Activated CD4-positive, alpha-beta memory T cell treated with anti-CD3 and anti-CD28 coated beads for 36 hours (primary cell): ENCODE data around the gene DENND2C. TPM values are rescaled to one million over a fixed set of nuclear protein-coding genes. Genes with fewer than 3 reads are reported as not detected.

Experiments
- CTCF ChIA-PET: fragments of 350-600 bp; sonication (Branson Sonifier 250); formaldehyde crosslinking; loops from one replicate; lab custom pipeline; 2021; ENCODE audit warnings: antibody characterized with exemption, inconsistent platforms; lab: Charles Lee
- POLR2A ChIA-PET: fragments of 350-600 bp; sonication (Branson Sonifier 250); formaldehyde crosslinking; loops from one replicate; lab custom pipeline; 2021; ENCODE audit warnings: antibody characterized with exemption; lab: Charles Lee
- DNase-seq: peaks from one replicate; pipeline ENCODE4 v3.0.0-alpha.2; 2020
- H3K27ac Mint-ChIP-seq: one replicate; pipeline ENCODE4 v1.8.0; 2021; ENCODE audit warnings: mixed read lengths
- H3K27me3 Mint-ChIP-seq: one replicate; pipeline ENCODE4 v1.8.0; 2021; ENCODE audit warnings: mixed read lengths
- H3K36me3 Mint-ChIP-seq: one replicate; pipeline ENCODE4 v1.8.0; 2021; ENCODE audit warnings: mixed read lengths
- H3K4me1 Mint-ChIP-seq: one replicate; pipeline ENCODE4 v1.8.0; 2021; ENCODE audit warnings: low read depth, mixed read lengths
- H3K4me3 Mint-ChIP-seq: one replicate; pipeline ENCODE4 v1.8.0; 2021; ENCODE audit warnings: mild to moderate bottlenecking, mixed read lengths
- H3K9me3 Mint-ChIP-seq: one replicate; pipeline ENCODE4 v1.8.0; 2021; ENCODE audit warnings: mixed read lengths
- intact Hi-C: fragments of 100-400 bp; cut with micrococcal nuclease; formaldehyde crosslinking; loops from one replicate; pipeline ENCODE4 v1.15.1; 2023
- total RNA-seq, 2 experiments: library from RNA; stranded (reverse); gene quantifications; one replicate each; pipeline ENCODE4 v1.2.3, GENCODE V29; 2021

The DENND2C gene
- total RNA-seq, 2 experiments from 2014 or later = 0.90 to 0.93 TPM

GRCh38 chr1:114671011-114671938 is 1.4 kb upstream of the DENND2C start:
- ChIA-PET POLR2A (interaction anchor here (0.6 kb wide), 1 partner anchor 108 kb away, joined by 3 read pairs; no protein-coding TSS in a partner anchor), CTCF (interaction anchor here (0.9 to 1.4 kb wide), 5 partner anchors 23 to 693 kb away, joined by 3 to 4 read pairs (median 3); no protein-coding TSS in a partner anchor)
- H3K27me3 Mint-ChIP-seq = peaks cover 4% of the 10 kb centered on the region
- no peaks in the 10 kb centered on the region for H3K36me3 Mint-ChIP-seq
- H3K4me1 Mint-ChIP-seq = peaks cover 7% of the 10 kb centered on the region
- H3K9me3 Mint-ChIP-seq = no peaks in the 10 kb centered on the region
- intact Hi-C loops = loop anchor here (1.0 to 5.0 kb wide), 2 partner anchors 325 to 391 kb away; no protein-coding TSS in a partner anchor
- H3K27ac Mint-ChIP-seq = no peak overlapping the region
- H3K4me3 Mint-ChIP-seq = peak overlapping the region; percentile 30
- no peak for DNase-seq

GRCh38 chr1:114670083-114671010 is 498 bp upstream of the DENND2C start:
- Mint-ChIP-seq H3K4me3 (peak overlapping the region; percentile 88), H3K36me3 (no peaks in the 10 kb centered on the region), H3K4me1 (peaks cover 7% of the 10 kb centered on the region), H3K27me3 (peaks cover 2% of the 10 kb centered on the region), H3K9me3 (no peaks in the 10 kb centered on the region), H3K27ac (no peak overlapping the region)
- intact Hi-C loops = loop anchor here (1.0 to 5.0 kb wide), 5 partner anchors 46 to 392 kb away; partner anchors contain the start of genes BCAS2, CSDE1 and NRAS
- ChIA-PET POLR2A (interaction anchor here (1.4 to 1.8 kb wide), 2 partner anchors 45 to 159 kb away, joined by 3 to 5 read pairs; partner anchors contain the start of gene TRIM33), CTCF (interaction anchor here (1.3 to 1.4 kb wide), 2 partner anchors 10 to 325 kb away, joined by 3 read pairs; no protein-coding TSS in a partner anchor)
- DNase-seq = peak; percentile 92

GRCh38 chr1:114668784-114669561 is 876 bp downstream of the DENND2C start:
- POLR2A ChIA-PET = interaction anchor here (1.4 to 1.8 kb wide), 2 partner anchors 47 to 158 kb away, joined by 3 to 5 read pairs; partner anchors contain the start of gene TRIM33
- no peak for DNase-seq
- Mint-ChIP-seq H3K27me3 (peaks cover 2% of the 10 kb centered on the region), H3K4me3 (peak overlapping the region; percentile 88), H3K4me1 (peaks cover 7% of the 10 kb centered on the region), H3K27ac (no peak overlapping the region), H3K36me3 (no peaks in the 10 kb centered on the region), H3K9me3 (no peaks in the 10 kb centered on the region)
- intact Hi-C loops = no loop called here
- CTCF ChIA-PET = interaction anchor here (0.9 to 1.4 kb wide), 3 partner anchors 9 to 322 kb away, joined by 3 read pairs; partner anchors contain the start of gene TRIM33

DNA sequence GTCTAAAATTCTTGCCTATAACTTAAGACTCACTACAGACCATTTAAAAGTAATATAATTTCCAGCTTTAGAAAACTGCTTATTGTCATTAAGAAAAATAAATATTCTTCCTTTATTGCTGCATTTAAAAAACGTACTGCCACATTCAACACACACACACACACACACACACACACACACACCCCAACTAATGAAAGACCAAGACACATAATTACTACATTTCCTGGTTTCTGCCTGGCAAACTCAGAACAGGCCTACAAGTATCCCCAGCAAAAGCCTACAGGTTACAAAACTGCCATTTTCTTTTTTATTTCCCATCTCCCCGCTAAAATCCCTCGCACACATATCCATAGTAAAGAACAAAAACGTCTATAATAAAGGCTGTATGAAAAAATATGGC is 1.5 kb downstream of the DENND2C start:
- Mint-ChIP-seq H3K27me3 (peaks cover 2% of the 10 kb centered on the region), H3K4me3 (no peak overlapping the region), H3K4me1 (peaks cover 7% of the 10 kb centered on the region), H3K9me3 (no peaks in the 10 kb centered on the region), H3K27ac (no peak overlapping the region), H3K36me3 (no peaks in the 10 kb centered on the region)
- intact Hi-C loops = no loop called here
- CTCF ChIA-PET = interaction anchor here (0.7 to 0.9 kb wide), 3 partner anchors 157 to 321 kb away, joined by 3 read pairs; partner anchors contain the start of gene TRIM33
- POLR2A ChIA-PET = no interaction called here
- no peak for DNase-seq

GRCh38 chr1:114666954-114667353 is 2.9 kb downstream of the DENND2C start:
- intact Hi-C loops = no loop called here
- Mint-ChIP-seq H3K27me3 (peaks cover 2% of the 10 kb centered on the region), H3K4me3 (no peak overlapping the region), H3K27ac (no peak overlapping the region), H3K4me1 (peaks cover 7% of the 10 kb centered on the region), H3K36me3 (no peaks in the 10 kb centered on the region), H3K9me3 (no peaks in the 10 kb centered on the region)
- ChIA-PET POLR2A (no interaction called here), CTCF (no interaction called here)
- no peak for DNase-seq

- DNase-seq = no peak
- no peaks in the 10 kb centered on the region for H3K4me1 Mint-ChIP-seq
- POLR2A ChIA-PET = no interaction called here
- H3K9me3 Mint-ChIP-seq = no peaks in the 10 kb centered on the region
- peaks cover 13% of the 10 kb centered on the region for H3K27me3 Mint-ChIP-seq
- intact Hi-C loops = no loop called here
- no peaks in the 10 kb centered on the region for H3K36me3 Mint-ChIP-seq
- H3K4me3 Mint-ChIP-seq = no peak overlapping the region
- CTCF ChIA-PET = interaction anchor here (1.1 to 1.2 kb wide), 3 partner anchors 9 to 71 kb away, joined by 3 read pairs; partner anchors contain the start of gene DENND2C
- no peak overlapping the region for H3K27ac Mint-ChIP-seq
Observed at GRCh38 chr1:114660238-114660637, 9.6 kb downstream of the DENND2C start.

GRCh38 chr1:114651893-114652292 is 18.0 kb downstream of the DENND2C start:
- Mint-ChIP-seq H3K4me1 (no peaks in the 10 kb centered on the region), H3K36me3 (no peaks in the 10 kb centered on the region), H3K9me3 (no peaks in the 10 kb centered on the region), H3K27ac (no peak overlapping the region), H3K27me3 (peaks cover 2% of the 10 kb centered on the region), H3K4me3 (no peak overlapping the region)
- DNase-seq = no peak
- CTCF ChIA-PET = no interaction called here
- POLR2A ChIA-PET = no interaction called here
- intact Hi-C loops = no loop called here

GRCh38 chr1:114648503-114648902 is 21.3 kb downstream of the DENND2C start:
- POLR2A ChIA-PET = no interaction called here
- intact Hi-C loops = no loop called here
- no peak overlapping the region for H3K27ac Mint-ChIP-seq
- no peaks in the 10 kb centered on the region for H3K36me3 Mint-ChIP-seq
- H3K4me1 Mint-ChIP-seq = no peaks in the 10 kb centered on the region
- no peaks in the 10 kb centered on the region for H3K9me3 Mint-ChIP-seq
- peaks cover 2% of the 10 kb centered on the region for H3K27me3 Mint-ChIP-seq
- DNase-seq = no peak
- no peak overlapping the region for H3K4me3 Mint-ChIP-seq
- CTCF ChIA-PET = interaction anchor here (1.0 kb wide), 1 partner anchor 23 kb away, joined by 3 read pairs; no protein-coding TSS in a partner anchor

GRCh38 chr1:114641377-114641776 is 28.5 kb downstream of the DENND2C start:
- H3K27me3 Mint-ChIP-seq = peaks cover 2% of the 10 kb centered on the region
- H3K9me3 Mint-ChIP-seq = no peaks in the 10 kb centered on the region
- no peaks in the 10 kb centered on the region for H3K36me3 Mint-ChIP-seq
- H3K27ac Mint-ChIP-seq = no peak overlapping the region
- H3K4me3 Mint-ChIP-seq = no peak overlapping the region
- H3K4me1 Mint-ChIP-seq = no peaks in the 10 kb centered on the region
- ChIA-PET POLR2A (no interaction called here), CTCF (interaction anchor here (1.3 kb wide), 1 partner anchor 19 kb away, joined by 3 read pairs; no protein-coding TSS in a partner anchor)
- intact Hi-C loops = no loop called here
- DNase-seq = no peak

DNA sequence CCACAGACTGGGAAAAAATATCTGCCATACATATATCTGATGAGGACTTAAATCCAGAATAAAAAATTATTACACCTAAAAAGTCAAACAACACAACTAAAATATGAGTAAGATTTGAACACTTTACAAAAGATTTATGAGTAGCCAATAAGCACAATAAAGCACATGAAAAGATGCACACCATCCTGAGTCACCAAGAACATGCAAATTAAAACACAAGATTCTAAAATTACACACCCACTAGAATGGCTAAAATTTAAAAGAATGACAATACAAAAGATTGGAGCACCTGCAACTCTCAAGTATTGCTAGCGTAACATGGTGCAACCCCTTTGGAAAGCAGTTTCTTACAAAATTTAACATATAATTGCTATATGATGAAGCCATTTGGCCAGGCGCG is 30.9 kb downstream of the DENND2C start:
- intact Hi-C loops = no loop called here
- Mint-ChIP-seq H3K4me3 (no peak overlapping the region), H3K27me3 (peaks cover 2% of the 10 kb centered on the region), H3K27ac (no peak overlapping the region), H3K36me3 (no peaks in the 10 kb centered on the region), H3K4me1 (no peaks in the 10 kb centered on the region), H3K9me3 (no peaks in the 10 kb centered on the region)
- CTCF ChIA-PET = no interaction called here
- POLR2A ChIA-PET = no interaction called here
- DNase-seq = no peak

DNA sequence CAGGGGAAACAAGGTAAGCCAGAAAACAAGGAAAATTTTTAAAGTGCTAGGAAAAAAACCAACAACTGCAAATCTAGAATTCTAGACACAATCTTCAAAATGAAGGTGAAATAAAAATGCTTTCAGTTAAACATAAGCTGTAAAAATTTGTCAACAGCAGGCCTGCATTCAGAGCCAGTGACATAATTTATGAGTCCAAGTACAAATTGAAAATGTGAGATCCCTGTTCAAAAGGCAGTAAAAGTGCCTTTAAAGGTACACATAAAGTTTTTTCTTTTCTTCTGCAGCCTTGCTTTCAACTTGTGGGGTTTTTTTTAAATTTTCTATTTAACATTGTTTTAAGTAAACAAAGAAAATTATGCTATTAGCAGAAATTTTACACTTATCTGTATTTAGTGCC is 37.4 kb downstream of the DENND2C start:
- peaks cover 4% of the 10 kb centered on the region for H3K9me3 Mint-ChIP-seq
- H3K4me3 Mint-ChIP-seq = no peak overlapping the region
- no peaks in the 10 kb centered on the region for H3K4me1 Mint-ChIP-seq
- no peak overlapping the region for H3K27ac Mint-ChIP-seq
- POLR2A ChIA-PET = no interaction called here
- DNase-seq = no peak
- CTCF ChIA-PET = no interaction called here
- H3K27me3 Mint-ChIP-seq = peaks cover 8% of the 10 kb centered on the region
- H3K36me3 Mint-ChIP-seq = peaks cover 5% of the 10 kb centered on the region
- intact Hi-C loops = no loop called here
